ENCODE measurements around the gene TMCC2.
"Not testable (repeated sequence)": the region's sequence is repeated elsewhere in the genome, so short reads cannot be mapped to it uniquely, and the experiment has no call there.

The TMCC2 gene

GRCh38 chr1:205227584-205228013 is at the start of gene TMCC2:
TMCC2 (plus strand) TSS chr1:205227946; CDS start chr1:205228565, 619 bp downstream.
- DNase-seq (ENCODE audit: low read depth): peak; percentile 80

- no peak for DNase-seq (ENCODE audit: low read depth)
These were observed 47.9 kb upstream of the TMCC2 start for GRCh38 chr1:205179842-205180241.

- not testable (repeated sequence) for DNase-seq (ENCODE audit: low read depth)
These were observed 47.4 kb upstream of the TMCC2 start for GRCh38 chr1:205180331-205180730.

GRCh38 chr1:205182930-205183329 is 44.8 kb upstream of the TMCC2 start:
- no peak for DNase-seq (ENCODE audit: low read depth)

- DNase-seq (ENCODE audit: low read depth): no peak
These were observed 43.9 kb upstream of the TMCC2 start for GRCh38 chr1:205183676-205184335.

GRCh38 chr1:205186191-205186590 is 41.6 kb upstream of the TMCC2 start:
- no peak for DNase-seq (ENCODE audit: low read depth)

- DNase-seq (ENCODE audit: low read depth): no peak
These were observed 40.3 kb upstream of the TMCC2 start for GRCh38 chr1:205187420-205187819.

GRCh38 chr1:205188098-205188497 is 39.6 kb upstream of the TMCC2 start:
- no peak for DNase-seq (ENCODE audit: low read depth)

- no peak for DNase-seq (ENCODE audit: low read depth)
These were observed 39.1 kb upstream of the TMCC2 start for GRCh38 chr1:205188596-205188995.

- no peak for DNase-seq (ENCODE audit: low read depth)
These were observed 38.6 kb upstream of the TMCC2 start for GRCh38 chr1:205189131-205189530.

- no peak for DNase-seq (ENCODE audit: low read depth)
These were observed 36.7 kb upstream of the TMCC2 start for GRCh38 chr1:205190845-205191577.

- DNase-seq (ENCODE audit: low read depth): no peak
These were observed 36.1 kb upstream of the TMCC2 start for GRCh38 chr1:205191622-205192021.

GRCh38 chr1:205192287-205192686 is 35.5 kb upstream of the TMCC2 start:
- no peak for DNase-seq (ENCODE audit: low read depth)

- no peak for DNase-seq (ENCODE audit: low read depth)
These were observed 28.4 kb upstream of the TMCC2 start for GRCh38 chr1:205199090-205199930.

GRCh38 chr1:205199931-205200299 is 27.8 kb upstream of the TMCC2 start:
- no peak for DNase-seq (ENCODE audit: low read depth)

GRCh38 chr1:205204552-205204951 is 23.2 kb upstream of the TMCC2 start:
- no peak for DNase-seq (ENCODE audit: low read depth)

GRCh38 chr1:205205055-205205454 is 22.7 kb upstream of the TMCC2 start:
- no peak for DNase-seq (ENCODE audit: low read depth)

- no peak for DNase-seq (ENCODE audit: low read depth)
These were observed 18.9 kb upstream of the TMCC2 start for GRCh38 chr1:205208811-205209210.

- no peak for DNase-seq (ENCODE audit: low read depth)
These were observed 17.0 kb upstream of the TMCC2 start for GRCh38 chr1:205210756-205211168.

GRCh38 chr1:205211169-205211838 is 16.4 kb upstream of the TMCC2 start, which contains the start of gene DSTYK:
DSTYK (minus strand) TSS chr1:205211702; CDS start chr1:205211535, 167 bp downstream.
- DNase-seq (ENCODE audit: low read depth): peak; percentile 82

GRCh38 chr1:205211839-205212536 is 15.8 kb upstream of the TMCC2 start:
- no peak for DNase-seq (ENCODE audit: low read depth)
